Naive thymus-derived CD4-positive, alpha-beta T cell (primary cell): ENCODE data around the gene SCT. TPM values are rescaled to one million over a fixed set of nuclear protein-coding genes. Genes with fewer than 3 reads are reported as not detected.

Experiments
- ATAC-seq: fragments of 150-1000 bp; cut with Tn5 transposase; 2 replicates; pipeline ENCODE4 v1.10.0; 2021; ENCODE audit warnings: mild to moderate bottlenecking, moderate library complexity
- CTCF ChIA-PET: fragments of 350-600 bp; sonication (Branson Sonifier 250); formaldehyde crosslinking; loops from one replicate; lab custom pipeline; 2021; ENCODE audit warnings: antibody characterized with exemption; lab: Charles Lee
- POLR2A ChIA-PET: fragments of 350-600 bp; sonication (Branson Sonifier 250); formaldehyde crosslinking; loops from one replicate; lab custom pipeline; 2021; ENCODE audit warnings: antibody characterized with exemption, inconsistent platforms; lab: Charles Lee
- DNase-seq, 9 donors: peaks; one replicate each; pipeline versions ENCODE4 v3.0.0 to v3.0.0-alpha.2; 2020 to 2022; ENCODE audit warnings: mixed read lengths in 1 of 9
- H3K27ac ChIP-seq: one replicate; pipeline ENCODE4 v1.7.0; 2013; ENCODE audit warnings: mild to moderate bottlenecking, low read depth, low read length, moderate library complexity
- H3K27me3 ChIP-seq, 2 donors: one replicate each; pipeline ENCODE4 v1.7.0; 2013; ENCODE audit warnings: low read length in 2 of 2, mild to moderate bottlenecking in 2 of 2, moderate library complexity in 2 of 2; ENCODE audit not compliant: control insufficient read depth in 2 of 2, insufficient read depth in 2 of 2
- H3K36me3 ChIP-seq, 3 experiments: 1 replicate in 2 of 3; 2 replicates in 1 of 3; pipeline ENCODE4 v1.7.0; 2013; ENCODE audit warnings: low read length in 3 of 3, mild to moderate bottlenecking in 3 of 3, moderate library complexity in 1 of 3; ENCODE audit not compliant: insufficient read depth in 3 of 3, control insufficient read depth in 2 of 3
- H3K4me1 ChIP-seq, 2 donors: one replicate each; pipeline ENCODE4 v1.7.0; 2013; ENCODE audit warnings: low read length in 2 of 2, mild to moderate bottlenecking in 2 of 2, moderate library complexity in 1 of 2; ENCODE audit not compliant: control insufficient read depth in 2 of 2, insufficient read depth in 2 of 2
- H3K4me3 ChIP-seq: 2 replicates; pipeline ENCODE4 v1.7.0; 2013; ENCODE audit warnings: mild to moderate bottlenecking, low read length
- H3K9me3 ChIP-seq, 3 experiments: 1 replicate in 2 of 3; 2 replicates in 1 of 3; pipeline ENCODE4 v1.7.0; 2013; ENCODE audit warnings: low read length in 3 of 3; ENCODE audit not compliant: control insufficient read depth in 2 of 3
- H3K27ac Mint-ChIP-seq, 9 donors: one replicate each; pipeline ENCODE4 v1.8.0; 2020 to 2022; ENCODE audit warnings: mixed read lengths in 9 of 9, mild to moderate bottlenecking in 8 of 9, moderate library complexity in 5 of 9, inconsistent platforms in 2 of 9
- H3K27me3 Mint-ChIP-seq, 5 donors: one replicate each; pipeline ENCODE4 v1.8.0; 2021 to 2022; ENCODE audit warnings: mixed read lengths in 5 of 5, mild to moderate bottlenecking in 1 of 5
- H3K36me3 Mint-ChIP-seq, 5 donors: one replicate each; pipeline ENCODE4 v1.8.0; 2020 to 2022; ENCODE audit warnings: mixed read lengths in 5 of 5, mild to moderate bottlenecking in 3 of 5, inconsistent platforms in 1 of 5
- H3K4me1 Mint-ChIP-seq, 7 donors: one replicate each; pipeline ENCODE4 v1.8.0; 2020 to 2022; ENCODE audit warnings: mixed read lengths in 7 of 7, mild to moderate bottlenecking in 3 of 7, inconsistent platforms in 1 of 7
- H3K4me3 Mint-ChIP-seq, 10 donors: one replicate each; pipeline ENCODE4 v1.8.0; 2020 to 2022; ENCODE audit warnings: mild to moderate bottlenecking in 10 of 10, mixed read lengths in 10 of 10, moderate library complexity in 6 of 10, inconsistent platforms in 2 of 10
- H3K9me3 Mint-ChIP-seq, 11 donors: one replicate each; pipeline ENCODE4 v1.8.0; 2020 to 2022; ENCODE audit warnings: mixed read lengths in 11 of 11, mild to moderate bottlenecking in 4 of 11, inconsistent platforms in 1 of 11, moderate library complexity in 1 of 11
- intact Hi-C, 2 donors: fragments of 100-400 bp; cut with micrococcal nuclease; formaldehyde crosslinking; loops; one replicate each; pipeline ENCODE4 v1.15.1; 2023
- polyA plus RNA-seq, 2 donors: library from polyadenylated mRNA; unstranded; fragments of 300-500 nt; fragmentation: Illumina TruSeq; gene quantifications; one replicate each; pipeline ENCODE4 v1.2.3, GENCODE V29; 2021
- total RNA-seq, 6 experiments: library from RNA in 5 of 6; stranded (reverse) in 5 of 6; gene quantifications; 1 replicate in 5 of 6; 2 replicates in 1 of 6; pipeline ENCODE4 v1.2.3 and lab custom pipeline; 2021 to 2026

The SCT gene
- total and polyA plus RNA-seq, 7 experiments from 2014 or later = not detected

DNA sequence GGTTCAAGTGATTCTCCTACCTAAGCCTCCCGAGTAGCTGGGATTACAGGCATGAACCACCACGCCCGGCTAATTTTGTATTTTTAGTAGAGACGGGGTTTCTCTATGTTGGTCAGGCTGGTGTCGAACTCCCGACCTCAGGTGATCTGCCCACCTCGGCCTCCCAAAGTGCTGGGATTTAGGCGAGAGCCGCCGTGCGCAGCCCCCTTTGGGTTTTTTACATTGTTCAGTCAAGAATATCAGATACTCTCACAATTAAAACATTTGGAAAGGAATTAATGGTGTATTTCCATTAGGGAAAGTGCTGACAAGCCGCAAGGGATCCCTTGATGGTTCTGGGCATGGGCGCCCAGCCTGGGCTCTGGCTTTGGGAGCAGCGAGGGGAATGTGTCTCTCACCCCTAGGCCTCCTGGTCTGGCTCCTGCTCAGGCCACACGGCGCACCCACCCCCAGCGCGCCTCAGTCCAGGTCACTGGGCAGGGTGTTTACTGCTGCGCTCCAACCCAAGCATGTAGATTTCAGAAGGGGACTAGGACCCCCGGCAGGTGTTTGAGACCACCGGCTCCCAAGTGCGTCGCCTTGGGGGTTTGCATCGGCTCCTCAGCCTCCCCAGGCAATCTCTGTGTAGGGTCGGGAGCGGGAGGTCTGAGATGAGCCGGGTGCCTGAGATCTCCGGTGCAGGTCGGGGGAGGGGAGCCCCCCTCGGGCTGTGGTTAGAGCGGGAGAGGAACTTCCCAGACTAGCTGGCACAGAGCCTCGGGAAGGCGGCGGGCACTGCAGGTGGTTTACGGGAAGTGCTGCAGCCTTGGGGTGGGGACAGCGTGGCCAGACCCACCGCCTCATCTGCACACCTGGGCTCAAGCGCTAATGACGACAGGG, 10.4 kb downstream of the SCT start:
- no peak for DNase-seq
- ChIA-PET CTCF (interaction anchor here (0.6 kb wide), 1 partner anchor 1036 kb away, joined by 3 read pairs; no protein-coding TSS in a partner anchor), POLR2A (interaction anchor here (0.6 to 1.5 kb wide), 4 partner anchors 75 to 409 kb away, joined by 3 to 6 read pairs (median 3); partner anchors contain the start of genes BET1L, HRAS and RIC8A)
- intact Hi-C loops = loop anchor here (1.0 to 2.0 kb wide), 3 partner anchors 62 to 193 kb away; partner anchors contain the start of gene RPLP2 (in 1 of the 2)
- Histone ChIP-seq H3K4me3 (peak overlapping the region; percentile 97), H3K4me1 (peaks cover 8 to 22% of the 10 kb centered on the region in 2 donors), H3K9me3 (no peaks in the 10 kb centered on the region), H3K27ac (peak overlapping the region; percentile 95), H3K36me3 (peaks cover 0 to 26% (median 9%) of the 10 kb centered on the region in 3 experiments), H3K27me3 (no peaks in the 10 kb centered on the region)
- Mint-ChIP-seq H3K4me1 (peaks cover 0 to 22% (median 15%) of the 10 kb centered on the region in 7 donors), H3K9me3 (peaks cover 0 to 2% (median 0%) of the 10 kb centered on the region in 11 donors), H3K4me3 (peak overlapping the region; percentile 80 to 94 (median 92)), H3K27ac (peak overlapping the region; percentile 83 to 97 (median 93)), H3K27me3 (no peaks in the 10 kb centered on the region), H3K36me3 (peaks cover 0 to 13% (median 0%) of the 10 kb centered on the region in 5 donors)
- no peak for ATAC-seq

DNA sequence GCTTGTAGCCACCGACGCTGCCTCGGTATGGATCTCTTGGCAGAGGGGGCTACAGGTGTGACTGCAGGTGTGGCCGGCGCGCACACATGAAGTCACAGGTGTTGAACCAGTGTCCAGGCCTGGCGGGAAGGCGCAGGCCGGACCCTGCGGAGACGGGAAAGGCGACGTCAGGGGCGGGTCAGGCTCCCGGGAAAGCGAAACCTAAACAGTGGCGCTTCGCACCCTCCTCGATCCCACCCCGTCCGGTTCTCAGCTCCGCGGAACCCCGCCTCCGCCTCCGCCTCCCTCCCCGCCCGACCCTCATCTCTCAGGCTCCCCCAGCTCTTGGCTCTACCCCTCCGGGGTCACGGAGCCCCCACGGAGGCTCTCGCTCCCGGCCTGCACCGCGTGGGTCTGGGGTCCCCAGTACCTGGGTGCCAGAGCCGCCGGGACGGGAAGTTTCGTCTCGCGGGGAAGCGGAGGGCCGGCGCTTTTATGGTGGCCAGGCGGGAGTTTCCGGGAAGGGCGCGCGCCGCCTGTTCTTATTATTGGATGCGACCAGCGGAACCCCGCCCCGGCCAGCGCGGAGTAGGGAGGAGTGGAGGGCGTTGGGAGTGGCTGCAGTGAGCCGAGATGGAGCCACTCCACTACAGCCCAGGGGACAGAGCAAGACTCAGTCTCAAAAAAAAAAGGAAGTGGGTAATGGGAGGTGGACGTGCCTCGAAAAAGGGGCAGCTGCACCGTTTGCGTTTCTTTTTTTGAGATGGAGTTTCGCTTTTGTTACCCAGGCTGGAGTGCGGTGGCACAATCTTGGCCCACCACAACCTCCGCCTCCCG, 11.3 kb downstream of the SCT start, which contains the start of gene IRF7:
TSS of gene IRF7 (minus strand) at position 447 of the 816 bp plus-strand sequence. CDS start 586 bp downstream, outside the sequence.
- H3K27ac Mint-ChIP-seq = peak within 1 kb of the TSS; percentile 83 to 97 (median 93)
- Histone ChIP-seq H3K27me3 (no peaks in the 10 kb centered on the region), H3K4me1 (peaks cover 8 to 22% of the 10 kb centered on the region in 2 donors), H3K36me3 (peaks cover 0 to 34% (median 17%) of the 10 kb centered on the region in 3 experiments), H3K4me3 (peak within 1 kb of the TSS; percentile 97), H3K9me3 (no peaks in the 10 kb centered on the region), H3K27ac (peak within 1 kb of the TSS; percentile 95)
- intact Hi-C loops = loop anchor here (1.0 to 2.0 kb wide), 8 partner anchors 27 to 194 kb away; partner anchors contain the start of genes DEAF1 (in 2 of the 2), TMEM80 (in 2 of the 2), LMNTD2 (in 1 of the 2) and PHRF1 (in 1 of the 2)
- peak within 1 kb of the TSS; percentile 80 to 94 (median 92) for H3K4me3 Mint-ChIP-seq
- POLR2A ChIA-PET = interaction anchor here (0.6 to 1.5 kb wide), 11 partner anchors 15 to 408 kb away, joined by 3 to 6 read pairs (median 3); partner anchors contain the start of genes BET1L, HRAS, PHRF1 and RIC8A
- DNase-seq (peak; percentile 70 to 91 (median 76)), ATAC-seq (peak; percentile 91)
- CTCF ChIA-PET = interaction anchor here (0.6 kb wide), 1 partner anchor 1037 kb away, joined by 3 read pairs; no protein-coding TSS in a partner anchor
- peaks cover 0 to 2% (median 0%) of the 10 kb centered on the region in 11 donors for H3K9me3 Mint-ChIP-seq
- H3K4me1 Mint-ChIP-seq = peaks cover 0 to 22% (median 15%) of the 10 kb centered on the region in 7 donors
- peaks cover 0 to 13% (median 0%) of the 10 kb centered on the region in 5 donors for H3K36me3 Mint-ChIP-seq
- H3K27me3 Mint-ChIP-seq = no peaks in the 10 kb centered on the region

DNA sequence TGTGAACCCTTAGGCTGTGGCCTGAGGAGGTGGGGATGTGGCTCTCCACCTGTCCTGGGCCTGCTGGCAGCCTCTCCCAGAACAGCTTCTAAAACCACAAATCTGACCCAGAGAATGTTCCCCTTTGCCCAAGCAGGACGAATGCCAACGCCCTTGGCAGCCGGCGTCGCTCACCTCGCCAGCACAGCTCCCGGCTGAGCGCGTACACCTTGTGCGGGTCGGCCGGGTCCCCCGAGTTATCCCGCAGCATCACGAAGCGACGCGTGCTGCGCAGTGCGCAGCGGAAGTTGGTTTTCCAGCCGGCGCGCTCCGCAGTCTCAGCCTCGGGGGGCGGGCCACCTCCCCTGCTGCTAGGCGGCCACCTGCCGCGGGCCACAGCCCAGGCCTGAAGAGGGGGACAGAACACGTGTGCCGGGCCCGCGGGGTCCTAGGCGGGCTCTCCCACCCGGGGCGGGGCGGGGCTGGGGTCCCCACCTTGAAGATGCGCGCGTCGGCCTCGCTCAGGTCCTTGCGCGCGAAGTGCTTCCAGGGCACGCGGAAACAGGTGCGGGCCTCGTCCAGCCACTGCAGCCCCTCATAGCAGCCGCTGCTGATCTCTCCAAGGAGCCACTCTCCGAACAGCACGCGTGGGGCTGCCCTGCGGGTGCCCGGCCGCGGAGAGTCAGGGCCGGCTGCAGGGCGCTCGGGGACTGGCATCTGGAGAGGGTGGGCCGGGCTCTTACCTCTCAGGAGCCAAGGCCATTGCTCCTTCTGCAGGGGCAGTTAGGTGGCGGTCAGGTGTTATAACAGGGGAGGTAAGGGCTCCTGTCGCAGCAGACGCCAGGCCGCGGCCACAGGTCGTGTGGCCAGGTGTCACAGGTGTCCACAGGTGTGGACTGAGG, 12.1 kb downstream of the SCT start:
- Mint-ChIP-seq H3K4me1 (peaks cover 0 to 22% (median 15%) of the 10 kb centered on the region in 7 donors), H3K9me3 (peaks cover 0 to 2% (median 0%) of the 10 kb centered on the region in 11 donors), H3K36me3 (peaks cover 0 to 13% (median 0%) of the 10 kb centered on the region in 5 donors), H3K4me3 (peak overlapping the region; percentile 80 to 94 (median 92)), H3K27ac (peak overlapping the region; percentile 83 to 97 (median 91)), H3K27me3 (no peaks in the 10 kb centered on the region)
- CTCF ChIA-PET = no interaction called here
- H3K27ac ChIP-seq = peak overlapping the region; percentile 95
- intact Hi-C loops = loop anchor here (1.0 kb wide), 5 partner anchors 27 to 108 kb away; partner anchors contain the start of genes DEAF1 (in 2 of the 2), TMEM80 (in 2 of the 2), LMNTD2 (in 1 of the 2) and PHRF1 (in 1 of the 2)
- peak in 1 of 9 donors; percentile 42 for DNase-seq
- H3K36me3 ChIP-seq = peaks cover 0 to 42% (median 22%) of the 10 kb centered on the region in 3 experiments
- POLR2A ChIA-PET = interaction anchor here (0.6 to 2.5 kb wide), 14 partner anchors 14 to 390 kb away, joined by 3 to 14 read pairs (median 3); partner anchors contain the start of genes HRAS, PHRF1 and TALDO1
- ATAC-seq = no peak
- peak overlapping the region; percentile 97 for H3K4me3 ChIP-seq
- no peaks in the 10 kb centered on the region for H3K27me3 ChIP-seq
- no peaks in the 10 kb centered on the region for H3K9me3 ChIP-seq
- H3K4me1 ChIP-seq = peaks cover 8 to 22% of the 10 kb centered on the region in 2 donors

DNA sequence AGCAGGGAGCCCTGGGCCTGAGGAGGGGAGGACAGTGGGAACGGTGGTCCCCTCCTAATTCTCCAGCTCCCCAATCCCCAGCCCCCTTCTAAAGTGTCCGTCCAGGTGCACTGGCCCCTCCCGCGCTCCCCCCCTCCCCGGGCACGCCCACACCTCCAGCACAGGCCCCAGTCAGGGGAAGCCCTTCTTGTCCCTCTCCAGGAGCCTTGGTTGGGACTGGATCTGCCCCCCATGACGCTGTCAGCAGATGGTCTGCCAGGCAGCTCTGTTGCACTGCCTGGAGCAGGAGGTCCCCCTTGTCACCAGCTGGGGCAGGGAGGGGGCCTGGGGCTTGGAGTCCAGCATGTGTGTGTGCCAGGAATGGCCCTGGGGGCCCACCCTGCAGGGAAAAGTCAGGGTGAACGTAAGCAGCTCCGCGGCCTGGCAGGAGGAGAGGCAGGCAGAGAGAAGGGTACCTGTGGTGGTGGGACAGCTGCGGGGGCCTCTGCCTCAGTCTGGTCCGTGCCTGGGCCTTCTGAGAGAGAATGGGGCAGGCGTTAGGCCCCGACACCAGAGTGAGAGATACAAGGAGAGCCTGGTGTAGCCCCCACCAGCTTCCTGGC, 12.9 kb downstream of the SCT start:
- H3K36me3 ChIP-seq = peaks cover 0 to 50% (median 22%) of the 10 kb centered on the region in 3 experiments
- no peaks in the 10 kb centered on the region for H3K27me3 Mint-ChIP-seq
- H3K9me3 ChIP-seq = no peaks in the 10 kb centered on the region
- peaks cover 0 to 2% (median 0%) of the 10 kb centered on the region in 11 donors for H3K9me3 Mint-ChIP-seq
- H3K27ac ChIP-seq = peak overlapping the region; percentile 95
- peaks cover 8 to 22% of the 10 kb centered on the region in 2 donors for H3K4me1 ChIP-seq
- H3K4me1 Mint-ChIP-seq = peaks cover 0 to 22% (median 15%) of the 10 kb centered on the region in 7 donors
- POLR2A ChIA-PET = interaction anchor here (0.6 to 2.5 kb wide), 8 partner anchors 14 to 389 kb away, joined by 3 to 14 read pairs (median 3); partner anchors contain the start of genes HRAS, PHRF1 and RNH1
- CTCF ChIA-PET = no interaction called here
- no peaks in the 10 kb centered on the region for H3K27me3 ChIP-seq
- peak in 1 of 9 donors; percentile 31 for DNase-seq
- peak overlapping the region; percentile 57 to 95 (median 88) for H3K27ac Mint-ChIP-seq
- peaks cover 0 to 13% (median 0%) of the 10 kb centered on the region in 5 donors for H3K36me3 Mint-ChIP-seq
- peak overlapping the region; percentile 63 to 86 (median 76) for H3K4me3 Mint-ChIP-seq
- no peak overlapping the region for H3K4me3 ChIP-seq
- intact Hi-C loops = no loop called here
- no peak for ATAC-seq
